HS-5 (cell line): ENCODE results near the gene RHBDL3.
"Not testable (repeated sequence)": the region's sequence is repeated elsewhere in the genome, so short reads cannot be mapped to it uniquely, and the experiment has no call there.

Experiments
- DNase-seq: peaks from one replicate; pipeline ENCODE4 v3.0.0-alpha.2; 2012; ENCODE audit warnings: low read depth

The RHBDL3 gene, protein sequence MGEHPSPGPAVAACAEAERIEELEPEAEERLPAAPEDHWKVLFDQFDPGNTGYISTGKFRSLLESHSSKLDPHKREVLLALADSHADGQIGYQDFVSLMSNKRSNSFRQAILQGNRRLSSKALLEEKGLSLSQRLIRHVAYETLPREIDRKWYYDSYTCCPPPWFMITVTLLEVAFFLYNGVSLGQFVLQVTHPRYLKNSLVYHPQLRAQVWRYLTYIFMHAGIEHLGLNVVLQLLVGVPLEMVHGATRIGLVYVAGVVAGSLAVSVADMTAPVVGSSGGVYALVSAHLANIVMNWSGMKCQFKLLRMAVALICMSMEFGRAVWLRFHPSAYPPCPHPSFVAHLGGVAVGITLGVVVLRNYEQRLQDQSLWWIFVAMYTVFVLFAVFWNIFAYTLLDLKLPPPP

GRCh38 chr17:32265192-32265923 is at the start of gene RHBDL3:
Gene RHBDL3 (plus strand): TSS chr17:32265832. CDS start chr17:32266190, 358 bp downstream.
- no peak for DNase-seq

DNA sequence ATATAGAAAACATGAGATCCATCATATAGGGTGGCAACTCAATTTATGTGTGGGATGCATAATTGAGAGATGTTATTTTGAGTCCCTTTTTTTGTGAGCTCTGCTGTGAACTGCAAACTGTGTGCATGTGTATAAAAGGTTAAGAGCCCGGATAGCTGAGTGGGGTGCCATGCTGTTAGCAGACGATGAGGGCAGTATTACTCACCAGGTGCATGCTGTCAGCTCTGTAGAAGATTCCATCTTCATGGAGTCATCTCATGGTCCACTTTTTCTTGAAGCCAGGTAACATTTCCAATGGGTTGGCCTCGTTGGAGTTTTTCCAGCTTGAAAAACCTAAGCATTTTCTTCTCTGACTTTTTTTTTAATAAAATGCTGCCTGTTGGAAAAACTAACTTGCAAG is 43.0 kb upstream of the RHBDL3 start:
- no peak for DNase-seq

DNA sequence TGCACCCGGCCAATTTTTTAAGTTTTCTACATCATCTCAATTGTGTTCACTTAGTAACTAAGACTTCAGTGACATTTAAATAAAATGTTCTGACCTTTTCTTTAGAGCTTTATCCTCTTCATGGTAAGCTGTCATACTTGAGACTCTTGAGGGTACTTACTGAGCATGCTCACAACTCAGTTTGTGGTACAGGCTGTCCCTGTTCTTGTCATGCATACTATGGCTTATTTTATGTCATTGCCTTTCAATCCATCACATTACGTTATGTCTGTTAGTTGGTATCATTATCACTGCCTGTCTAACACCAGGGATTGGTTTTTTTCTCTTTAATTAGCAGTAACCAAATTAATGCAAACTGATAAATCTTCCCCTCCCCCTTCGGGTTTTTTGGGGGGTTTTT is 41.9 kb upstream of the RHBDL3 start:
- no peak for DNase-seq

GRCh38 chr17:32226886-32227285 is 38.7 kb upstream of the RHBDL3 start:
- DNase-seq = no peak

DNA sequence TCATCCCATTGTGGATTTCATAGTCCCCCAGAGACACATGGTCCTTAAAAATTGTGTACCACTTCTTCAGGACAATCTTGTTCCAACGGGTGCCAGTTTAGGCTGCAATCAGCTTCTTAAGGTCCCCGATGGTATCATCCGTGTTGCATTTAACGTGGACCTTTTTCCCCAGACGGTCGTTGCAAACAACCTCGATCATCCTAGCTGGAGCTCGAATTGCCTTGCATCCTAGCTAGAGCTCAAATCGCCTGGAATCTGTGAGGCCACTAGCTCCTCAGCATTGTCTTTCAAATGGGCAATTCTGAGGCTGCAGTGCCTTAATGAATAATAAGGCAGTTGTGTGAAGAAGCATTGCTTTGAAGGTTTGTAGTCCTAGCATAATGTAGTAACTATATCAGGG is 37.7 kb upstream of the RHBDL3 start:
- DNase-seq = no peak

GRCh38 chr17:32235588-32235987 is 30.0 kb upstream of the RHBDL3 start:
- no peak for DNase-seq

GRCh38 chr17:32239456-32239855 is 26.2 kb upstream of the RHBDL3 start:
- DNase-seq = no peak

DNA sequence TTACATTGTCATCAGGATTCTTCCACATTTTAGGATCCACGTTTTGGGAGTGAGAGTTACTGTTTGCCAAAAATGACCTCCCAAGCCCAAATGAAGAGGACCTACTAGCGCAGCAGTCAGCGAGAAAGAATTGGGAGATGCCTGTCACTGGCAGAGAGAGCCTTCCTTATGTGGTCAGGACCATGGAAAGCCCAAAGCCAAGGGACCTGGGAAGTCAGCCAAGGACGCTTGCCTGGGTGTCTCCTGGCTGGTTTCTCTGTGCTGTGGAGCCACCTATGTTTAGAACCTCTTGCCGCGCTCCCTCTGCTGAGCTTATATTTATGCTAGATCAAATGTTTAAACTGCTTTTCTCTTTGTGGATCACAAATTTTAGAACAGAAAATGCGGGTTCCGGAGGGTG is 24.9 kb upstream of the RHBDL3 start:
- no peak for DNase-seq

- no peak for DNase-seq
Observed at GRCh38 chr17:32241640-32242039, 24.0 kb upstream of the RHBDL3 start.

DNA sequence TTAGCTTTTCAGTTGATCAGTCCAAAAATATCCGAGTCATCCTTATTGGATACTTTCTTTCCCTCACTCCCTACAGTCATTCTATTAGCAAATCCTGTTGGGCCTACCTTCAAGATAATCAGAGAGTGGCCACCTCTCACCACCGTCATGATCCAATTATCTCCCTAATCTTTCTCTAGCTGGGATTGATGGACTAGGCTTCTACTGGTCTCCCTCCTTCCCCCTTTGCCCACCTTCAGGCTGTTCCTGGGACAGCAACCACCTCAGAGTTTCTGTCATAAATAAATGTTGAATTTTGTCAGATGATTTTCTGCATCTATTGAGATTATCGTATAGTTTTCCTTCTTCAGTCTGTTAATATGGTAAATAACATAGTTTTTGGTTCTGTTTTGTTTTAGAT is 16.2 kb upstream of the RHBDL3 start:
- no peak for DNase-seq

DNA sequence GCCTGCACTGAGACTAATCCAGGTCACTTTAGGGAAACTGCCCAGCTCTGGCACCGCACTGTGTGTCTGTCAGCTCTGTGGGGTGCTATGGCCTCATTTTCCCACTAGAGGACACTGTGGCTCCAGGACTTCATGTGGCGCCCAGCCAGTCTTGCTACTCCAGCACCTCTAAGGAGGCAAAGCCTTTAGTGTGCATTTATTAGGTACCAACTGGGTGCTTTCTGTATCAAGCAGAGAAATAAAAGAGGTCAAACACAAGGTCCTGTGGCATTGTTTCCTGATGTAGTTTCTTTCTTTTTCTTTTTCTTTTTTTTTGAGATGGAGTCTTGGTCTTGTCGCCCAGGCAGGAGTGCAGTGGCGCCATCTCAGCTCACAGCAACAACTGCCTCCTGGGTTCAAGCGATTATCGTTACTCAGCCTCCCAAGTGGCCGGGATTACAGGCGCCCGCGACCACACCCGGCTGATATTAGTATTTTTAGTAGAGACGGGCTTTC is 12.5 kb upstream of the RHBDL3 start:
- peak; percentile 47 for DNase-seq

DNA sequence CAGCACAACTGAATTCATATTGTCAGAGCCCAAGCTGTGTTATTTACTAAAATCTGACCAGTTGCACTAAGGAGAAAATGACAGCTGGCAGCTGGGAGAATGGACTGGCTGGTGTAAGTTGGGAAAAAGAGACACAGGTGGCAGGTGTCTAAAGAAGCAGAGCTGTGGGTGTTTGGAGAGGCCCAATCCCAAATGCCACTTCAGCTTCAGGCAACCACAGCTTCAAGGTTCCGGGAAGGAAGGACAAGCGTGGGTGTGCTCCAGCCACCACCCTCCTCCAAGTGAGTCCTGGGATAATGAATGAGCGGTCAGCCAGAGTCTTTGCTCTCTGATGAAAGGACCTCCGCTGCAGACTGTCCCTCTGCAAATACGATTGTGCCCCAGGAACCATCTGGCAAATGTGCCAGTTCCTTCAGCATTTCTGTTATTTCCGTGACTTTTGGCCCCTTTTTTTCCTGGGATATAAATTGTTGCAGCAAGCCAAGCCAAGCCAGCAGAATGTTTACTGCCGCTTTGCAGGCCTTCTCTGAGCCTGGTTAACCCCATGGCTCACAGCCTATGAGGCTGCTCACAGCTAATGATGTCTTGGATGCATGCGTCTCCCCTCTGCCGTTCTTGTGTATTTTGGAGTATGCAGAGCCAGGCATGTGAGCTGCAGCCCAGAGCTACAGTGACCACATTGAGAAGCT is 9.5 kb upstream of the RHBDL3 start:
- no peak for DNase-seq

GRCh38 chr17:32256701-32257019 is 9.0 kb upstream of the RHBDL3 start:
- no peak for DNase-seq

DNA sequence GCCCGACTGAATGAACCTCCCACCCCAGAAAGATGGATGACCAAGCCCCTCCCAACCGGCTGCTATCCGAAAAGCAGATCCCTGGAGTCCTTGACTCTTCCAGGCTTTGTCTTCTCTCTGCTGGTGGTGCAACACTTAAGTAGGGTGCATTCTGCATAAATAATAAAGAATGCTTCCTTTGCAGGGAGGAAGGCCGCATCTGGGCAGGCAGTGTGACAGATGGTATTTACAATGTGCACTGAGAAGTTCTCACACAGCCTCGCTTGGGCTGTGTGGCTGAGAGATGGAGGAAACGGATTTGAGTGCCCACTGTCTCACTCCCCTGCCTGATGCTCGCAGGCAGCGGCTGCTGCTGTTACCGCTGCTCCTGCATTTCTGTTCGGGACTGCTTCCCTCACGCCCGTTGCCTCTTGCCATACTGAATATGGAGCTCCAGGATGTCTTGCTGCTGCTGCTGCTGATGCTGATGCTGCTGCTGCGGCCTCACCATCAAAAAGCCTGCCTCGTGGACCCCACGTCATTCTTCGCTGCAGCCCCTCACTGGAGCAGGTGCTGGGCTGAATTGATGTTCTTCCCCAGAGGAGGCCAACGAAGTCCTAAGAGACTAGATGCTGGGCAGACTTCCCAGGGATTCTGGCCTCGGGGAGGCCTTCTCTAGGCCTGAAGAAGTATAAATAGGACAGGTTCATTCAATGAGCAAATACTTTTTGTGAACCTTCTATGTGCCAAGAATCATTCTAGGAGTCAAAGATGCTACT is 7.1 kb upstream of the RHBDL3 start:
- no peak for DNase-seq

GRCh38 chr17:32259586-32259985 is 6.0 kb upstream of the RHBDL3 start:
- no peak for DNase-seq

DNA sequence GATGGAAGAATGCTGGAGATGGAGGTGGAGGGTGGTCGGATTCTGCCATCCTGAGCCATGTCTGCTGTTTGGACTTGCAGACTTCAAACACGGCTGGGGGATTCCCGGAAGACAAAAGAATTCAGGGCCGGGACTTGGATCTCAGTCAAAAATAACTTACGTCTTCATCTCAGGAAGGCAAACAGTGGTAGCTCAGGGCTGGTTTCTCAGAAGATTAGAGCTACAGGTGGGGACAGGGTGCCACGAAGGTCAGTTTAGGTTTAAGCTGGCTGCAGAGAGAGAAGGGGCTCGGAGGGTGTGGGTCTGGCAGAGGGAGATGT is 4.3 kb upstream of the RHBDL3 start:
- no peak for DNase-seq

DNA sequence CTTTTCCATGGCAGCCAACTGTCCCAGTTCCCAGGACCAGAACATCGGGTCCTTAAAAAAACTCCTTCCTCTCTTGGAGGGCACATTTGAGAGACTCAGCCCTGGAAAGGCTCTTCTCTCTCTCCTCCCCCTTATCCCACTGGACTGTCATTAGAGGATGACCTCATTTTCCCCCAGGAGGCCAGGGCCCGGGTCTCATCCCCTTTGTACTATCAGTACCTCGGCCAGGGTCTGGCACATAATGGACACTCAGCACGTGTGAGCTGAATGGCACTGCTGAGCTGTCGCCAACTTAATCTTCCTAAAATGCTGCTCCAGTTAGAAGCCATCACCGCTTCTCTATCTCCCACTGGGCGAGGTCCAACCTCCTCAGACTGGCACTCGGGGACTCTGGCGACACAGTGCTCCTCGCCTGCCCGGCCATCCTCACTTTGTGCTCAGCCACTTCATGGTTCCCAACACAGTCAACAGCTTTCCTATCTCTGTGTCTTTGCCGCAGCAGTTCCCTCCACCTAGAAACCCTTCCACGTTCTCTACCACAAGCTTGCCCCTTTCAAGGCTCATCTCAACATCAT is 3.6 kb upstream of the RHBDL3 start:
- DNase-seq = no peak

DNA sequence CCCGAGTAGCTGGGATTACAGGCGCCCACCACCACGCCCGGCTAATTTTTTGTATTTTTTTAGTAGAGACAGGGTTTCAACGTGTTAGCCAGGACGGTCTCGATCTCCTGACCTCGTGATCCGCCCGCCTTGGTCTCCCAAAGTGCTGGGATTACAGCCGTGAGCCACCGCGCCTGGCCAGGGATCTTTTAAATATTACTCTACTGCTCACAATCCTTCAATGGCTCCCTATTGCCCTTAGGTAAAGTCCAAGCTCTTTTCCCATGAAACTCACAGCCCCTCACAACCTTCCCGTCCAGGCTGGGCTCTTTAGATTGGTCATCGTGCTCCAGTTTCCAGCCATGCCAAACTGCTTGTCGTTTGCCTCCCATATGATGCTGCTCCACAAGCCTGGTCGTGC is 2.1 kb upstream of the RHBDL3 start:
- not testable (repeated sequence) for DNase-seq

GRCh38 chr17:32264140-32264799 is 1.4 kb upstream of the RHBDL3 start:
- no peak for DNase-seq

DNA sequence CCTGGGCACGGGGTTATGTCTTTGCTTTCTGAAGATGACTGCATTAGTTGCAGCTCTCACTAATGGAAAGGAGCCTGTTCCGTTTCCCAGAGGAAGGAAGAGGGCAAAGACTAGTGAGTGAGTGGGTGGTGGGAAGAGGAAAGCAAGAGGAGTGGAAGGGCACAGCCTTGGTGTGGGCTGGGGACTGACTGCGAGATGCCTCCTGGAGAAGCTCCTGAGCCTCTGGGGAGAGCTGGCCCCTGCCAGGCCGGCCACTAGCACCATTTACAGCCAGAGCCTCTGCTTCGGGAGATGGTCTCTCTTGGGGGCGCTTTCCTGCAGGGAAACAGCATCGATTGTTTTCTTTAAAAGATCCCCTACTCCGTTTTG is 825 bp upstream of the RHBDL3 start:
- no peak for DNase-seq

- DNase-seq = no peak
Observed at GRCh38 chr17:32266051-32266388, 388 bp downstream of the RHBDL3 start.
